HEK293T (cell line): Measurements from ENCODE around the gene MYOF.
A peak's percentile ranks its signal among the peaks of the same experiment; 100 is the strongest.

ENCODE experiments used
- CTCF ChIA-PET: fragments of 350-600 bp; formaldehyde crosslinking; extraction: SDS; loops from one replicate; lab custom pipeline; 2021; ENCODE audit warnings: antibody characterized with exemption, inconsistent platforms; lab: Yijun Ruan, JAX
- POLR2A ChIA-PET: fragments of 350-600 bp; formaldehyde crosslinking; extraction: SDS; loops from one replicate; lab custom pipeline; 2020; ENCODE audit warnings: antibody characterized with exemption, inconsistent platforms; lab: Yijun Ruan, JAX
- DNase-seq: peaks from one replicate; pipeline ENCODE4 v3.0.0; 2012; ENCODE audit warnings: mixed read lengths; ENCODE audit errors: extremely low spot score
- ARNT ChIP-seq: fragments of 450-650 bp; IDR thresholded peaks from 2 replicates; pipeline ENCODE4 v1.6.1; 2017; ENCODE audit warnings: mild to moderate bottlenecking
- BHLHE40 ChIP-seq: fragments of 450-650 bp; IDR thresholded peaks from 2 replicates; pipeline ENCODE4 v1.6.1; 2016; ENCODE audit warnings: mild to moderate bottlenecking, moderate library complexity, borderline replicate concordance
- CTBP1 ChIP-seq: fragments of 450-650 bp; IDR thresholded peaks from 2 replicates; pipeline ENCODE4 v1.6.1; 2016; ENCODE audit warnings: borderline replicate concordance
- ELF4 ChIP-seq: fragments of 450-650 bp; IDR thresholded peaks from 2 replicates; pipeline ENCODE4 v1.6.1; 2017; ENCODE audit warnings: antibody characterized with exemption
- FOXA1 ChIP-seq: fragments of 450-650 bp; IDR thresholded peaks from 2 replicates; pipeline ENCODE4 v1.6.1; 2016; ENCODE audit warnings: mild to moderate bottlenecking
- FOXK2 ChIP-seq: fragments of 450-650 bp; IDR thresholded peaks from 2 replicates; pipeline ENCODE4 v1.6.1; 2016; ENCODE audit warnings: mild to moderate bottlenecking
- FOXM1 ChIP-seq: fragments of 450-650 bp; IDR thresholded peaks from 2 replicates; pipeline ENCODE4 v1.6.1; 2017; ENCODE audit warnings: mild to moderate bottlenecking, borderline replicate concordance
- HDGF ChIP-seq: fragments of 450-650 bp; IDR thresholded peaks from 2 replicates; pipeline ENCODE4 v1.6.1; 2017; ENCODE audit warnings: antibody characterized with exemption, borderline replicate concordance
- L3MBTL2 ChIP-seq: fragments of 450-650 bp; conservative IDR thresholded peaks from 2 replicates; pipeline ENCODE4 v1.6.1; 2016; ENCODE audit warnings: mild to moderate bottlenecking
- LEF1 ChIP-seq: fragments of 450-650 bp; IDR thresholded peaks from 2 replicates; pipeline ENCODE4 v1.6.1; 2017; ENCODE audit warnings: mild to moderate bottlenecking, borderline replicate concordance
- NFRKB ChIP-seq: fragments of 450-650 bp; IDR thresholded peaks from 2 replicates; pipeline ENCODE4 v1.6.1; 2016; ENCODE audit warnings: mild to moderate bottlenecking, moderate library complexity
- PKNOX1 ChIP-seq: fragments of 450-650 bp; IDR thresholded peaks from 2 replicates; pipeline ENCODE4 v1.6.1; 2016
- SP1 ChIP-seq: fragments of 450-650 bp; IDR thresholded peaks from 2 replicates; pipeline ENCODE4 v1.6.1; 2017
- SUZ12 ChIP-seq: fragments of 450-650 bp; IDR thresholded peaks from 2 replicates; pipeline ENCODE4 v1.6.1; 2016; ENCODE audit warnings: mild to moderate bottlenecking
- TARDBP ChIP-seq: fragments of 450-650 bp; IDR thresholded peaks from 2 replicates; pipeline ENCODE4 v1.6.1; 2016
- ZNF384 ChIP-seq: fragments of 450-650 bp; IDR thresholded peaks from 2 replicates; pipeline ENCODE4 v1.6.1; 2016

The MYOF gene

GRCh38 chr10:93503075-93503474 is 20.9 kb upstream of the MYOF start:
- no peak for DNase-seq
- CTCF ChIA-PET, result interaction anchor here (0.6 to 2.3 kb wide), 3 partner anchors 8 to 146 kb away, joined by 3 to 6 read pairs (median 4); no protein-coding TSS in a partner anchor
- no peak for TF ChIP-seq ELF4
- no peak for TF ChIP-seq ARNT
- TF ChIP-seq CTBP1, result no peak
- no peak for TF ChIP-seq FOXK2
- TF ChIP-seq BHLHE40, result no peak
- TF ChIP-seq PKNOX1, result no peak
- no peak for TF ChIP-seq TARDBP
- no peak for TF ChIP-seq FOXA1
- TF ChIP-seq ZNF384, result no peak
- TF ChIP-seq LEF1, result no peak
- no peak for TF ChIP-seq NFRKB
- no peak for TF ChIP-seq FOXM1
- TF ChIP-seq L3MBTL2, result no peak
- POLR2A ChIA-PET, result no interaction called here

- ChIA-PET POLR2A (no interaction called here), CTCF (interaction anchor here (0.6 to 2.3 kb wide), 3 partner anchors 10 to 314 kb away, joined by 3 to 6 read pairs (median 4); no protein-coding TSS in a partner anchor)
- no peak for TF ChIP-seq BHLHE40
- no peak for TF ChIP-seq ELF4
- TF ChIP-seq FOXM1, result no peak
- no peak for TF ChIP-seq PKNOX1
- TF ChIP-seq TARDBP, result no peak
- TF ChIP-seq NFRKB, result no peak
- TF ChIP-seq SUZ12, result no peak
- no peak for TF ChIP-seq SP1
- TF ChIP-seq ZNF384, result no peak
- TF ChIP-seq HDGF, result no peak
- TF ChIP-seq FOXA1, result no peak
- no peak for TF ChIP-seq CTBP1
- TF ChIP-seq ARNT, result no peak
- no peak for TF ChIP-seq L3MBTL2
- TF ChIP-seq FOXK2, result no peak
- TF ChIP-seq LEF1, result no peak
- DNase-seq, result no peak
Measured at GRCh38 chr10:93501650-93502049, 19.5 kb upstream of the MYOF start.

- CTCF ChIA-PET, result no interaction called here
- no peak for TF ChIP-seq BHLHE40
- no peak for TF ChIP-seq L3MBTL2
- no peak for TF ChIP-seq SUZ12
- no peak for TF ChIP-seq NFRKB
- no peak for TF ChIP-seq SP1
- no peak for TF ChIP-seq TARDBP
- TF ChIP-seq LEF1, result no peak
- TF ChIP-seq ZNF384, result no peak
- no peak for TF ChIP-seq ELF4
- no peak for TF ChIP-seq FOXM1
- TF ChIP-seq PKNOX1, result no peak
- no peak for TF ChIP-seq FOXK2
- no peak for TF ChIP-seq HDGF
- TF ChIP-seq FOXA1, result no peak
- TF ChIP-seq ARNT, result no peak
- no peak for TF ChIP-seq CTBP1
- POLR2A ChIA-PET, result no interaction called here
- no peak for DNase-seq
Measured at GRCh38 chr10:93498166-93498565, 16.0 kb upstream of the MYOF start.

- ChIA-PET CTCF (interaction anchor here (1.0 to 1.6 kb wide), 3 partner anchors 14 to 120 kb away, joined by 3 to 6 read pairs (median 5); partner anchors contain the start of gene MYOF), POLR2A (interaction anchor here (0.7 to 1.8 kb wide), 9 partner anchors 8 to 120 kb away, joined by 3 to 19 read pairs (median 5); partner anchors contain the start of gene MYOF)
- TF ChIP-seq PKNOX1 (peak; percentile 47; the same call in 1 of the 2 replicates), ELF4 (peak; percentile 88), CTBP1 (no peak; the same call in 1 of the 2 replicates), SUZ12 (no peak), ZNF384 (no peak), NFRKB (no peak), FOXK2 (no peak), LEF1 (no peak), FOXA1 (no peak), L3MBTL2 (peak; percentile 67; the same call in 1 of the 2 replicates), BHLHE40 (no peak), HDGF (peak; percentile 91; the same call in 1 of the 2 replicates), TARDBP (no peak), SP1 (no peak), ARNT (no peak), FOXM1 (peak; percentile 83)
- DNase-seq, result peak; percentile 98
Measured at GRCh38 chr10:93496322-93497041, 14.3 kb upstream of the MYOF start, which contains the start of gene CEP55. Gene CEP55 (plus strand): TSS chr10:93496612. CDS start chr10:93500052, 3,440 bp downstream.
